KMS-11 (cell line): ENCODE results near the gene SERPINA9.

Experiments
- H2AFZ ChIP-seq: fragments of 200-600 bp; sonication (generic); 2 replicates; pipeline ENCODE4 v1.6.1; 2016; ENCODE audit warnings: antibody characterized with exemption, mixed run types, low read depth
- H3K27ac ChIP-seq: fragments of 200-600 bp; sonication (generic); 2 replicates; pipeline ENCODE4 v1.6.1; 2016; ENCODE audit warnings: mild to moderate bottlenecking, mixed run types
- H3K27me3 ChIP-seq: fragments of 200-600 bp; sonication (generic); 2 replicates; pipeline ENCODE4 v1.6.1; 2017; ENCODE audit warnings: mild to moderate bottlenecking, low read depth, mixed run types, moderate library complexity; ENCODE audit not compliant: insufficient read depth
- H3K36me3 ChIP-seq: fragments of 200-600 bp; sonication (generic); 2 replicates; pipeline ENCODE4 v1.6.1; 2017; ENCODE audit warnings: mild to moderate bottlenecking, mixed run types; ENCODE audit not compliant: insufficient read depth
- H3K4me1 ChIP-seq: fragments of 200-600 bp; sonication (generic); 2 replicates; pipeline ENCODE4 v1.6.1; 2016; ENCODE audit warnings: mild to moderate bottlenecking, low read depth, mixed run types; ENCODE audit not compliant: poor library complexity, severe bottlenecking
- H3K4me2 ChIP-seq: fragments of 200-600 bp; sonication (generic); 2 replicates; pipeline ENCODE4 v1.7.0; 2016; ENCODE audit warnings: mild to moderate bottlenecking, mixed run types
- H3K4me3 ChIP-seq: fragments of 200-600 bp; sonication (generic); IDR thresholded peaks from 2 replicates; pipeline ENCODE4 v1.6.1; 2017; ENCODE audit warnings: low read depth, low read length, mixed read lengths; ENCODE audit not compliant: insufficient read depth
- H3K79me2 ChIP-seq: fragments of 200-600 bp; sonication (generic); 2 replicates; pipeline ENCODE4 v1.6.1; 2016; ENCODE audit warnings: low read depth, mixed run types; ENCODE audit not compliant: insufficient read depth
- H3K9ac ChIP-seq: fragments of 200-600 bp; sonication (generic); 2 replicates; pipeline ENCODE4 v1.6.1; 2016; ENCODE audit warnings: mild to moderate bottlenecking, mixed run types
- H4K20me1 ChIP-seq: fragments of 200-600 bp; sonication (generic); 2 replicates; pipeline ENCODE4 v1.6.1; 2016; ENCODE audit warnings: mild to moderate bottlenecking, mixed run types; ENCODE audit not compliant: insufficient read depth
- CTCF ChIP-seq: fragments of 200-600 bp; sonication (generic); conservative IDR thresholded peaks from 2 replicates; pipeline ENCODE4 v1.6.1; 2017; ENCODE audit warnings: low read depth, mild to moderate bottlenecking, antibody characterized with exemption, low read length, moderate library complexity, mixed read lengths

The SERPINA9 gene

DNA sequence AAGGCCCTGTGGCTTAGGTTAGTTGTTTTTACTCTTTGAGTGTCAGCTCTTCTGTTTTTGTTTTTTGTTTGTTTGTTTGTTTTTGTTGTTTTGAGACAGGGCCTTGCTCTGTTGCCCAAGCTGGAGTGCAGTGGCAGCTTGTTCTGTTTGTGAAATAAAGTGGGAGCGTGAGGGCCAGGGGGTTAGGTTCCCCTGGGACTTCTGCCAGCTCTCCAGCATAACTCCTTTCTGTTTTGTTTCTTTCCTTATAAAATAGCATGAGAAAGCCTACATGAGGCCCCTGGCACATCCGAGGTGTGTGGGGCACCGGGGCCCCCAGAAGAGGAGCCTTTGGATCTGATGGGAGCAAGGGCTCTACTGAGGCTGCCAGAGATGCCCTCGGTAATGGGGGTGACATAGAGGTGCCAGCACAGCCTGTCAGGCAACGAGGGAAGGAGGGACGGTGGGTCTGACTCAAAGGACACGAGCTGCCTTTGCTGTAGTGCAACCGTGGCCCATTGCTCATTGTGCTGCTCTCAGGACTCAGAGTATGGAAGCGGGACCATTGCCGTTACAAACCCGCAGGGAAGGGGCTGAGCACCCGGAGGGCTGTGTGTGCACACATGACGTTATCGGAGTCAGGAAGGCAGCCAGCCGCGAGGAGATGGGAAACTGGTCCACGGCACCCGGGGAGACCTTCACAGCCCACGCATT, 14.3 kb downstream of the SERPINA9 start:
- H4K20me1 ChIP-seq: no peaks in the 10 kb centered on the region
- no peaks in the 10 kb centered on the region for H3K27me3 ChIP-seq
- no peaks in the 10 kb centered on the region for H3K79me2 ChIP-seq
- no peak overlapping the region for H3K4me2 ChIP-seq
- no peak overlapping the region for H2AFZ ChIP-seq
- no peak overlapping the region for H3K4me3 ChIP-seq
- TF ChIP-seq CTCF: no peak
- no peak overlapping the region for H3K27ac ChIP-seq
- H3K36me3 ChIP-seq: no peaks in the 10 kb centered on the region
- no peaks in the 10 kb centered on the region for H3K4me1 ChIP-seq
- no peak overlapping the region for H3K9ac ChIP-seq

DNA sequence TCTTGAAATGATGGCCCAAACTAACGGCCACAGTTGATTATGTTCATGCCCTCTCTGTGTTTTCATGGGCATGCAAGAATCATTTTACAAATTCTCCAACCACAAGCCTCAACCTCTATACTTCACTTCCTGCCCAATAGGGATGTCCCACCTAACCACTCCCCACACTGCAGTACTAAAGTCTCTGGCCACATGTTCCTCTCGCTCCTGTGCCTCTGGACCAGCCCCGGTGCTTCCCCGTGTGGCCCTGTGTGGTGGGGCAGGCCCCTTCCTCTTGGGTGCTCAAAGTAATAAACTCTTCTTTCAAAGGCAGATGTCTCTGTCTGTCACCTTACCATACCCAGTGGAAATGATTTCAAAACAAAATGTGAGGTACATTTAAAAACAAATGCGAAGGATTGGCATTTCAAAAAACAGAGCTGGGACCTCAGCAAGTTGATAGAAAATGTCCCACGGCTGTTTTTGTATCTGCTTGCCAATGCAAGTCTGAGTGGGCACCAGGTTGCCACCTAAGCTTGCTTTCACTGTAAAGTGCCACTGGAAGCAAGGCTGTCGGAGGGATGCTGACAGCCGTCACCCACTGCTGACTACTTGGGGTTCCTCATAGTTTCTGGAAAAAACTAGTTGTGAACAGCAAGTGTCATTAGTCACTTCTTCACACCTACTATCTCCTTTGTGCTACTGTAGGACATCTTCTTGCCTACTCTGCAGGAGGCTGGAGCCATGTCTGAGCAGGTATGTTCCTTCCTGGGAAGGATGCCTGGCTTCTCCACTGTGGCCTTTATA, 15.2 kb downstream of the SERPINA9 start:
- Histone ChIP-seq H3K4me3 (no peak overlapping the region), H4K20me1 (no peaks in the 10 kb centered on the region), H3K79me2 (no peaks in the 10 kb centered on the region), H3K4me2 (no peak overlapping the region), H3K4me1 (no peaks in the 10 kb centered on the region), H3K27me3 (no peaks in the 10 kb centered on the region), H2AFZ (no peak overlapping the region), H3K9ac (no peak overlapping the region), H3K27ac (no peak overlapping the region), H3K36me3 (no peaks in the 10 kb centered on the region)
- no peak for TF ChIP-seq CTCF

DNA sequence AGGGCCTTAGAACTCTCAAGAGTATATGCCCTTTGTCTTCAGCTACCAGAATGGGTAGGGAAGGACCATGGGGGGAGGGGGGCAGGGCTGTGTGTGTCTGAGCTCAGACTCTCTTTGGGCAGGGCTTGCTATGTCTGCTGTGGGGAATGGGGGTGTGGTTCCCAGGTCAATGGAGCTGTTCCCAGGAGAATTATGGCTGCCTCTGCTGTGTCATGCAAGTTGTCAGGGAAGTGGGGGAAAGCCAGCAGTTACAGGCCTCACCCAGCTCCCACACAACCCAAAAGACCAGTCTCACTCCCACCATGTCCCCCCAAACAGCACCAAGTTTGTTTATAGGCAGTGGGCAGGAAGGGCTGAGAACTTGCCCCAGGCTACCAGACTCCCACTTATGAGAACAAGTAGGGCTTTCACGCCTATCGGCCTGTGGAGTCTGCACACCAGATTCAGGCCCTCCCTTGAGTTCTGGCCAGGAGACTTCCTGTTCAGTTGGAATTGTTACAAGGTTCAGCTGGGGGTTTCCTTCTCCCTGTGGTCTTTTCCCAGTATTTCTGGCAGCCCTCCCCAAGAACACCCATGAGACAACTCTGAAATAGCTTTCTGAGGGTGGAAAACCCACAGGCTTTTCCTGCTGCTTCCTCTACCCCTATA, 17.3 kb downstream of the SERPINA9 start:
- H3K27me3 ChIP-seq: no peaks in the 10 kb centered on the region
- H2AFZ ChIP-seq: no peak overlapping the region
- no peak overlapping the region for H3K4me3 ChIP-seq
- no peaks in the 10 kb centered on the region for H3K79me2 ChIP-seq
- H3K27ac ChIP-seq: no peak overlapping the region
- no peak for TF ChIP-seq CTCF
- H3K4me2 ChIP-seq: no peak overlapping the region
- H3K4me1 ChIP-seq: no peaks in the 10 kb centered on the region
- no peaks in the 10 kb centered on the region for H4K20me1 ChIP-seq
- H3K9ac ChIP-seq: no peak overlapping the region
- no peaks in the 10 kb centered on the region for H3K36me3 ChIP-seq

DNA sequence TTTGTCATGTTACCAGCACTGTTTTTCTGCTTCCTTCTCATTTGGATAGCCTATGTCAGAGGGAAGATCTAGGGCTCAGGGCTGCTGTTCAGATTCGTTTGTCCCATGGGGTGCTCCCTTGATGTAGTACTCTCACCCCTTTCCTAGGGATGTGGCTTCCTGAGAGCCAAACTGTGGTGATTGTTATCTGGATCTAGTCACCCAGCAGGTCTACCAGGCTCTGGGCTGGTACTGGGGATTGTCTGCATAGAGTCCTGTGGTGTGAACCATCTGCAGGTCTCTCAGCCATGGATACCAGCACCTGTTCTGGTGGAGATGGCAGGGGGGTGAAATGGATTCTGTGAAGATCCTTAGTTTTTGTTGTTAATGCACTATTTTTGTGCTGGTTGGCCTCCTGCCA, 17.9 kb downstream of the SERPINA9 start:
- Histone ChIP-seq H3K36me3 (no peaks in the 10 kb centered on the region), H3K79me2 (no peaks in the 10 kb centered on the region), H4K20me1 (no peaks in the 10 kb centered on the region), H3K27ac (no peak overlapping the region), H2AFZ (no peak overlapping the region), H3K4me1 (no peaks in the 10 kb centered on the region), H3K9ac (no peak overlapping the region), H3K27me3 (no peaks in the 10 kb centered on the region), H3K4me2 (no peak overlapping the region), H3K4me3 (no peak overlapping the region)
- TF ChIP-seq CTCF: no peak
